CD4-positive, alpha-beta T cell treated with Interleukin-4 for 1 hour (primary cell): ENCODE data around the gene ABCA12.

ENCODE experiments used
- DNase-seq, 2 donors: peaks; one replicate each; pipeline ENCODE4 v3.0.0-alpha.2; 2020 to 2022

ABCA12 gene

GRCh38 chr2:215029936-215030335 lies 108.5 kb downstream of the ABCA12 start:
- DNase-seq = no peak

GRCh38 chr2:215028231-215028630 lies 110.2 kb downstream of the ABCA12 start:
- DNase-seq = no peak

- no peak for DNase-seq
These were observed 110.6 kb downstream of the ABCA12 start for GRCh38 chr2:215027779-215028178.

- DNase-seq = no peak
These were observed 115.5 kb downstream of the ABCA12 start for GRCh38 chr2:215022910-215023309.

- no peak for DNase-seq
These were observed 116.0 kb downstream of the ABCA12 start for GRCh38 chr2:215022418-215022817.

- no peak for DNase-seq
These were observed 118.1 kb downstream of the ABCA12 start for GRCh38 chr2:215020283-215020682.

GRCh38 chr2:215019521-215020145 lies 118.8 kb downstream of the ABCA12 start:
- DNase-seq = no peak

- DNase-seq = no peak
These were observed 119.3 kb downstream of the ABCA12 start for GRCh38 chr2:215019085-215019484.

- DNase-seq = no peak
These were observed 123.0 kb downstream of the ABCA12 start for GRCh38 chr2:215015421-215015820.

- no peak for DNase-seq
These were observed 128.0 kb downstream of the ABCA12 start for GRCh38 chr2:215010390-215010789.

GRCh38 chr2:215003001-215003400 lies 135.4 kb downstream of the ABCA12 start:
- DNase-seq = no peak

GRCh38 chr2:215002500-215002899 lies 135.9 kb downstream of the ABCA12 start:
- no peak for DNase-seq

GRCh38 chr2:215000721-215001120 lies 137.7 kb downstream of the ABCA12 start:
- no peak for DNase-seq

- DNase-seq = no peak
These were observed 142.3 kb downstream of the ABCA12 start for GRCh38 chr2:214995926-214996670.

- no peak for DNase-seq
These were observed 143.0 kb downstream of the ABCA12 start for GRCh38 chr2:214995409-214995808.

- DNase-seq = no peak
These were observed 145.5 kb downstream of the ABCA12 start for GRCh38 chr2:214992911-214993310.

GRCh38 chr2:214989187-214989586 lies 149.2 kb downstream of the ABCA12 start:
- no peak for DNase-seq

GRCh38 chr2:214987261-214987660 lies 151.2 kb downstream of the ABCA12 start:
- DNase-seq = no peak

- no peak for DNase-seq
These were observed 152.8 kb downstream of the ABCA12 start for GRCh38 chr2:214985619-214986018.

GRCh38 chr2:214966420-214966819 lies 172.0 kb downstream of the ABCA12 start:
- no peak for DNase-seq

- no peak for DNase-seq
These were observed 177.7 kb downstream of the ABCA12 start for GRCh38 chr2:214960677-214961076.

- DNase-seq = no peak
These were observed 191.5 kb downstream of the ABCA12 start for GRCh38 chr2:214946949-214947348.

GRCh38 chr2:214934006-214934405 lies 204.4 kb downstream of the ABCA12 start:
- DNase-seq = no peak

GRCh38 chr2:214904634-214905033 lies 233.8 kb downstream of the ABCA12 start:
- no peak for DNase-seq

- no peak for DNase-seq
These were observed 234.2 kb downstream of the ABCA12 start for GRCh38 chr2:214904176-214904575.
